Upper lobe of left lung (tissue), 4 donors: ENCODE results near the gene DNAH10.

ENCODE experiments used
- POLR2A ChIP-seq, 4 donors: fragments of 450-650 bp; IDR thresholded peaks; one replicate each; pipeline ENCODE4 v1.5.1; 2016 to 2017; ENCODE audit warnings: antibody characterized with exemption in 4 of 4, mild to moderate bottlenecking in 2 of 4
- TF ChIP-seq, protein P1 (sequence below), 6 experiments: fragments of 450-650 bp in 4 of 6; fragments of 200-600 bp in 2 of 6; sonication (generic) in 2 of 6; IDR thresholded peaks; one replicate each; pipeline ENCODE4 v1.5.1; 2016 to 2019; ENCODE audit warnings: antibody characterized with exemption in 6 of 6

DNA sequence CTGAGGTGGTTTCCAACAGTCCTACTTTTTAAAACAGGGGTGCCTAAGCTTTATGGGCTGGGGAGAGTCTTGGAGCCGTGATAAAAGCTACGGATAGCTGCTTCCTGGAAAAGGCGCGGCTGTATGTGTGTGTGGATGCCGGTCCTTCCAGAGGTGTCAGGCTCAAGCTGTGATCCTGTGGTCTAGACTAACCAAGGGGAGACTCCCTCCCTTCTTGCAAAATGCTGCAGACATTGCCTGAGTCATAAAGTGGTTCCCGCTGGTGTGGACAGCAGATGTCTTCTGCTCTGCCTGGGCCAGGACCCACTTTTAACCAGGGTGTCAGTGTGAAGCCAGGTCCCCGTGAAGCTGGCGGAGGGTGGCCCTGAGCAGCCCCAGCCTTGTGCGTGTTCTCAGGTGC is 172.7 kb downstream of the DNAH10 start:
- TF ChIP-seq POLR2A (IDR thresholded peaks at IDR 0.05) = no peak
- TF ChIP-seq, protein P1, sequence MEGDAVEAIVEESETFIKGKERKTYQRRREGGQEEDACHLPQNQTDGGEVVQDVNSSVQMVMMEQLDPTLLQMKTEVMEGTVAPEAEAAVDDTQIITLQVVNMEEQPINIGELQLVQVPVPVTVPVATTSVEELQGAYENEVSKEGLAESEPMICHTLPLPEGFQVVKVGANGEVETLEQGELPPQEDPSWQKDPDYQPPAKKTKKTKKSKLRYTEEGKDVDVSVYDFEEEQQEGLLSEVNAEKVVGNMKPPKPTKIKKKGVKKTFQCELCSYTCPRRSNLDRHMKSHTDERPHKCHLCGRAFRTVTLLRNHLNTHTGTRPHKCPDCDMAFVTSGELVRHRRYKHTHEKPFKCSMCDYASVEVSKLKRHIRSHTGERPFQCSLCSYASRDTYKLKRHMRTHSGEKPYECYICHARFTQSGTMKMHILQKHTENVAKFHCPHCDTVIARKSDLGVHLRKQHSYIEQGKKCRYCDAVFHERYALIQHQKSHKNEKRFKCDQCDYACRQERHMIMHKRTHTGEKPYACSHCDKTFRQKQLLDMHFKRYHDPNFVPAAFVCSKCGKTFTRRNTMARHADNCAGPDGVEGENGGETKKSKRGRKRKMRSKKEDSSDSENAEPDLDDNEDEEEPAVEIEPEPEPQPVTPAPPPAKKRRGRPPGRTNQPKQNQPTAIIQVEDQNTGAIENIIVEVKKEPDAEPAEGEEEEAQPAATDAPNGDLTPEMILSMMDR (IDR thresholded peaks at IDR 0.05) = no peak
